OCI-LY7 (cell line): ENCODE data around the gene PLAC9.

Experiments
- CTCF ChIP-seq: fragments of 200-600 bp; sonication (generic); conservative IDR thresholded peaks from 2 replicates; pipeline ENCODE4 v1.5.1; 2014; ENCODE audit warnings: mild to moderate bottlenecking, antibody characterized with exemption, low read length, moderate library complexity, mixed read lengths
- EZH2phosphoT487 ChIP-seq: fragments of 200-600 bp; sonication (generic); IDR thresholded peaks from 2 replicates; pipeline ENCODE4 v1.6.1; 2018; ENCODE audit warnings: low read depth, borderline replicate concordance, mild to moderate bottlenecking, mixed run types, antibody characterized with exemption, low read length, moderate library complexity, mixed read lengths

- TF ChIP-seq CTCF, result no peak
- TF ChIP-seq EZH2phosphoT487, result no peak
Measured at GRCh38 chr10:80186364-80187012, 54.0 kb downstream of the PLAC9 start.
